ENCODE data around the gene BCL7C. TPM values are rescaled to one million over a fixed set of nuclear protein-coding genes. Genes with fewer than 3 reads are reported as not detected.
A peak's percentile ranks its signal among the peaks of the same experiment; 100 is the strongest.

Gene BCL7C
- polyA plus RNA-seq, 2 of the 4 experiments (the other 2 are of a cell fraction), result 10.8 to 12.9 TPM

DNA sequence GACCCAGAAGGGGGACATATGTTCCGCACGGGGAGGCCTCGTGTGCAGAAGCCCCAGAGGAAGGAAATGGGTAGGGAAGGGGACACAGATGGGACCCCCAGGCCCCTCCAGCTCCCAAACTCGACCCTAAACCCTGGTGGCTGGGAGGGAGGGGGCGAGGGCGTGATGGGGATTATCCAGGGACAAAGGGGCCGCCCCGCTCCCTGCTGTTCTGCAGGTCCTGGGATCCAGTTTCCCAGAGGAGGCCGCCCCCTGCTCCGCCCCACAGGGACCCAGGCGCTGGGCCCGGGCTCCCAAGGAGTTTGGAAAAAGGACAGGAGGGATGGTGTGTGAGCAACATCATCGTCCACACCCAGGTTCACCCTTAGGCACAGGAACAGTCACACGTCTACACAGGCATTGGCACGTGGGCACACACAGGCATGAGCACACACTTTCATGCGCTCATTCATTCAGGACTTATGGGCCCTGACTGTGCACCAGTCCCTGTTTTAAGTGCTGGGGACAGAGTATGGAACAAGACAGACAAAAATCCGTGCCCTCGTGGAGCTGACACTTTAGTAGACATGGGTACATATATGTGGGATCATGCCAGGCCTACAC is 16.7 kb upstream of the BCL7C start:
- ChIA-PET CTCF (interaction anchor here (1.7 to 1.9 kb wide), 2 partner anchors 9 to 96 kb away, joined by 5 to 7 read pairs; no protein-coding TSS in a partner anchor), POLR2A (no interaction called here)
- Histone ChIP-seq H3K4me3 (no peak overlapping the region), H3K4me2 (no peak overlapping the region), H3K9me3 (no peaks in the 10 kb centered on the region), H3K27ac (no peak overlapping the region), H3K4me1 (no peaks in the 10 kb centered on the region)
- 64% methylated on average over 18 of the region's 18 CpGs for WGBS (ENCODE audit: missing lambda C conversion rate)
- ATAC-seq, result 0 out of 6 replicates have a peak, but pooled peaks of 1 of the 2 experiments have one; percentile 6
- DNase-seq (ENCODE audit: low read depth in 1 of 2, low spot score in 1 of 2), result no peak
- FAIRE-seq, result no peak
- TF ChIP-seq KDM5A (IDR thresholded peaks at IDR 0.05) (no peak), RAD21 (conservative IDR thresholded peaks at IDR 0.05 in 1 of 2, IDR thresholded peaks at IDR 0.05 in 1 of 2) (no peak), MYC (IDR thresholded peaks at IDR 0.05; ENCODE audit: borderline replicate concordance, low read length) (no peak), TP53 (CRISPR knock-in tag; IDR thresholded peaks at IDR 0.05) (no peak), EP300 (IDR thresholded peaks at IDR 0.05) (no peak), GATA3 (IDR thresholded peaks at IDR 0.05; ENCODE audit: borderline replicate concordance) (no peak), ZC3H11A (IDR thresholded peaks at IDR 0.05) (no peak), EHMT2 (IDR thresholded peaks at IDR 0.05; ENCODE audit: low read depth) (no peak), ZFP36 (IDR thresholded peaks at IDR 0.05; ENCODE audit: borderline replicate concordance, partially characterized antibody) (no peak), KDM1A (IDR thresholded peaks at IDR 0.05; ENCODE audit: low read depth) (no peak), RNF2 (IDR thresholded peaks at IDR 0.05; ENCODE audit: borderline replicate concordance, low read depth) (no peak), JUNB (IDR thresholded peaks at IDR 0.05) (no peak)
- TF ChIP-seq, protein P1, sequence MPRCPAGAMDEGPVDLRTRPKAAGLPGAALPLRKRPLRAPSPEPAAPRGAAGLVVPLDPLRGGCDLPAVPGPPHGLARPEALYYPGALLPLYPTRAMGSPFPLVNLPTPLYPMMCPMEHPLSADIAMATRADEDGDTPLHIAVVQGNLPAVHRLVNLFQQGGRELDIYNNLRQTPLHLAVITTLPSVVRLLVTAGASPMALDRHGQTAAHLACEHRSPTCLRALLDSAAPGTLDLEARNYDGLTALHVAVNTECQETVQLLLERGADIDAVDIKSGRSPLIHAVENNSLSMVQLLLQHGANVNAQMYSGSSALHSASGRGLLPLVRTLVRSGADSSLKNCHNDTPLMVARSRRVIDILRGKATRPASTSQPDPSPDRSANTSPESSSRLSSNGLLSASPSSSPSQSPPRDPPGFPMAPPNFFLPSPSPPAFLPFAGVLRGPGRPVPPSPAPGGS (IDR thresholded peaks at IDR 0.05), result no peak
- TF ChIP-seq, protein P2, sequence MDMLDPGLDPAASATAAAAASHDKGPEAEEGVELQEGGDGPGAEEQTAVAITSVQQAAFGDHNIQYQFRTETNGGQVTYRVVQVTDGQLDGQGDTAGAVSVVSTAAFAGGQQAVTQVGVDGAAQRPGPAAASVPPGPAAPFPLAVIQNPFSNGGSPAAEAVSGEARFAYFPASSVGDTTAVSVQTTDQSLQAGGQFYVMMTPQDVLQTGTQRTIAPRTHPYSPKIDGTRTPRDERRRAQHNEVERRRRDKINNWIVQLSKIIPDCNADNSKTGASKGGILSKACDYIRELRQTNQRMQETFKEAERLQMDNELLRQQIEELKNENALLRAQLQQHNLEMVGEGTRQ (IDR thresholded peaks at IDR 0.05), result no peak

DNA sequence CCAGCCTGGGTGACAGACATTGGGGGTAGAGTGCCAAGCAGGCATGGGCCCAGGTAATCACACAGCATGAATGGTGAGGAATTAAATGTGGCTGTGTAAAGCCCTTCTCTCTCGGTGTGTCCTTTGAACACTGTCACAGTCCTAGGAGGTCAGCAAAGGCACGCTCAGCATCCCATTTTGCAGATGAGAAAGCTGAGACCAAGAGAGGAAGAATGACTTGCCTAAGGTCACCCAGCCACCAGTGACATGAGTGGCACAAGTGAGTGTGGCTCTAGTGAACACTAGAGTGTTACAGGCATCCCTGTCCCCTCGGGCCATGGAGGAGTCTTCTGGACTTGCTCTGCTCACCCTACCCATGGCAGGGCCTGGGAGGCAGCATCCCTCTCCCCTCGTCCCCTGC is 13.2 kb upstream of the BCL7C start:
- Histone ChIP-seq H3K4me1 (no peaks in the 10 kb centered on the region), H3K27ac (no peak overlapping the region), H3K4me2 (no peak overlapping the region), H3K9me3 (no peaks in the 10 kb centered on the region), H3K4me3 (no peak overlapping the region)
- 65% methylated on average over 4 of the region's 4 CpGs for WGBS (ENCODE audit: missing lambda C conversion rate)
- ChIA-PET CTCF (interaction anchor here (0.9 to 2.1 kb wide), 6 partner anchors 10 to 92 kb away, joined by 3 to 5 read pairs (median 4); no protein-coding TSS in a partner anchor), POLR2A (no interaction called here)
- ATAC-seq, result no peak
- FAIRE-seq, result no peak
- no peak for TF ChIP-seq RNF2 (IDR thresholded peaks at IDR 0.05; ENCODE audit: borderline replicate concordance, low read depth)
- TF ChIP-seq EP300 (IDR thresholded peaks at IDR 0.05), result no peak
- TF ChIP-seq NFE2L2 (conservative IDR thresholded peaks at IDR 0.05; ENCODE audit: low read length), result no peak
- TF ChIP-seq EHMT2 (IDR thresholded peaks at IDR 0.05; ENCODE audit: low read depth), result no peak
- TF ChIP-seq CHD2 (IDR thresholded peaks at IDR 0.05; ENCODE audit: low read length, partially characterized antibody), result no peak
- no peak for TF ChIP-seq POLR2A (IDR thresholded peaks at IDR 0.05; ENCODE audit: low read length)
- TF ChIP-seq, protein P3, sequence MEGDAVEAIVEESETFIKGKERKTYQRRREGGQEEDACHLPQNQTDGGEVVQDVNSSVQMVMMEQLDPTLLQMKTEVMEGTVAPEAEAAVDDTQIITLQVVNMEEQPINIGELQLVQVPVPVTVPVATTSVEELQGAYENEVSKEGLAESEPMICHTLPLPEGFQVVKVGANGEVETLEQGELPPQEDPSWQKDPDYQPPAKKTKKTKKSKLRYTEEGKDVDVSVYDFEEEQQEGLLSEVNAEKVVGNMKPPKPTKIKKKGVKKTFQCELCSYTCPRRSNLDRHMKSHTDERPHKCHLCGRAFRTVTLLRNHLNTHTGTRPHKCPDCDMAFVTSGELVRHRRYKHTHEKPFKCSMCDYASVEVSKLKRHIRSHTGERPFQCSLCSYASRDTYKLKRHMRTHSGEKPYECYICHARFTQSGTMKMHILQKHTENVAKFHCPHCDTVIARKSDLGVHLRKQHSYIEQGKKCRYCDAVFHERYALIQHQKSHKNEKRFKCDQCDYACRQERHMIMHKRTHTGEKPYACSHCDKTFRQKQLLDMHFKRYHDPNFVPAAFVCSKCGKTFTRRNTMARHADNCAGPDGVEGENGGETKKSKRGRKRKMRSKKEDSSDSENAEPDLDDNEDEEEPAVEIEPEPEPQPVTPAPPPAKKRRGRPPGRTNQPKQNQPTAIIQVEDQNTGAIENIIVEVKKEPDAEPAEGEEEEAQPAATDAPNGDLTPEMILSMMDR (IDR thresholded peaks at IDR 0.05), result no peak
- no peak for TF ChIP-seq POLR2AphosphoS2 (conservative IDR thresholded peaks at IDR 0.05; ENCODE audit: low read length)
- no peak for TF ChIP-seq CBX8 (IDR thresholded peaks at IDR 0.05)
- TF ChIP-seq, protein P4, sequence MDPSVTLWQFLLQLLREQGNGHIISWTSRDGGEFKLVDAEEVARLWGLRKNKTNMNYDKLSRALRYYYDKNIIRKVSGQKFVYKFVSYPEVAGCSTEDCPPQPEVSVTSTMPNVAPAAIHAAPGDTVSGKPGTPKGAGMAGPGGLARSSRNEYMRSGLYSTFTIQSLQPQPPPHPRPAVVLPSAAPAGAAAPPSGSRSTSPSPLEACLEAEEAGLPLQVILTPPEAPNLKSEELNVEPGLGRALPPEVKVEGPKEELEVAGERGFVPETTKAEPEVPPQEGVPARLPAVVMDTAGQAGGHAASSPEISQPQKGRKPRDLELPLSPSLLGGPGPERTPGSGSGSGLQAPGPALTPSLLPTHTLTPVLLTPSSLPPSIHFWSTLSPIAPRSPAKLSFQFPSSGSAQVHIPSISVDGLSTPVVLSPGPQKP (IDR thresholded peaks at IDR 0.05; ENCODE audit: low read depth, low read length), result no peak
- TF ChIP-seq JUN (IDR thresholded peaks at IDR 0.05), result no peak
- no peak for TF ChIP-seq PHF8 (IDR thresholded peaks at IDR 0.05; ENCODE audit: borderline replicate concordance, low read depth)
- TF ChIP-seq KDM5A (IDR thresholded peaks at IDR 0.05), result no peak
- DNase-seq (ENCODE audit: low read depth in 1 of 2, low spot score in 1 of 2), result no peak

All from A549 (cell line).